Mucosa of descending colon (tissue), 3 donors: ENCODE measurements around the gene MTA1. TPM values are rescaled to one million over a fixed set of nuclear protein-coding genes. Genes with fewer than 3 reads are reported as not detected.

Experiments used
- ATAC-seq: fragments of 200-7000 bp; cut with Tn5 transposase; one replicate; pipeline ENCODE4 v1.9.1; 2020; ENCODE audit warnings: mild to moderate bottlenecking, moderate library complexity
- DNase-seq, 3 donors: peaks; one replicate each; pipeline ENCODE4 v3.0.0-alpha.2; 2020
- H3K36me3 ChIP-seq: fragments of 200-600 bp; one replicate; pipeline ENCODE4 v1.8.0; 2021; ENCODE audit warnings: low read depth, mild to moderate bottlenecking
- H3K4me1 ChIP-seq: fragments of 200-600 bp; one replicate; pipeline ENCODE4 v1.8.0; 2021; ENCODE audit warnings: low read depth, mild to moderate bottlenecking
- H3K4me3 ChIP-seq: fragments of 200-600 bp; one replicate; pipeline ENCODE4 v1.8.0; 2021; ENCODE audit warnings: mild to moderate bottlenecking
- H3K9me3 ChIP-seq: fragments of 200-600 bp; one replicate; pipeline ENCODE4 v1.8.0; 2021; ENCODE audit warnings: mild to moderate bottlenecking
- intact Hi-C, 2 donors: fragments of 100-400 bp; cut with DNase I in 1 of 2; cut with micrococcal nuclease in 1 of 2; formaldehyde crosslinking; loops; one replicate each; pipeline versions ENCODE4 v1.11.0 to v1.11.1; 2022; cut with DNase I, micrococcal nuclease
- long read RNA-seq, 2 donors: library from polyadenylated mRNA; unstranded; transcript quantifications; one replicate each; pipeline ENCODE4 v2.0.0, GENCODE V29; 2019 to 2021
- total RNA-seq, 3 donors: library from RNA; stranded (reverse); fragmentation: NEBNext Ultra II Directional in 2 of 3; extraction: Animal tissue kit (Norgen Biotek cat#: 25700) in 2 of 3; gene quantifications; one replicate each; pipeline versions ENCODE4 v1.2.1 to v1.2.4, GENCODE V29; 2021 to 2023
- TF ChIP-seq, protein P1 (sequence below): fragments of 200-600 bp; IDR thresholded peaks from one replicate; pipeline ENCODE4 v1.8.0; 2022; ENCODE audit warnings: antibody characterized with exemption, mild to moderate bottlenecking
- donor health status: DM: no; HTN: no; CAD: no; lungs with moderate emphysema.
- donor health status: DM: no; HTN: no; CAD: no.
- donor health status: DM: no; HTN: yes; CAD: no.

The MTA1 gene
- 100 to 1,000 TPM in 1 of 3 donors, 10 to 100 TPM in 2; 76.4 to 105 (median 79.7) TPM for total RNA-seq
- long read RNA-seq, donor 1, transcript MTA1-212 (2 exons, 700 nt): minor isoform, 9 of 55 reads
- long read RNA-seq, donor 1, transcript MTA1-201 (21 exons, 2,876 nt): major isoform, 13 of 55 reads
- long read RNA-seq, donor 1, partial matches to known transcripts: 12 of 55 reads
- long read RNA-seq, donor 1, other reads (novel, unspliced or antisense): 14 of 55 reads
- long read RNA-seq, donor 2, partial matches to known transcripts: 1 of 3 reads
- long read RNA-seq, donor 2, other reads (novel, unspliced or antisense): 0 of 3 reads

DNA sequence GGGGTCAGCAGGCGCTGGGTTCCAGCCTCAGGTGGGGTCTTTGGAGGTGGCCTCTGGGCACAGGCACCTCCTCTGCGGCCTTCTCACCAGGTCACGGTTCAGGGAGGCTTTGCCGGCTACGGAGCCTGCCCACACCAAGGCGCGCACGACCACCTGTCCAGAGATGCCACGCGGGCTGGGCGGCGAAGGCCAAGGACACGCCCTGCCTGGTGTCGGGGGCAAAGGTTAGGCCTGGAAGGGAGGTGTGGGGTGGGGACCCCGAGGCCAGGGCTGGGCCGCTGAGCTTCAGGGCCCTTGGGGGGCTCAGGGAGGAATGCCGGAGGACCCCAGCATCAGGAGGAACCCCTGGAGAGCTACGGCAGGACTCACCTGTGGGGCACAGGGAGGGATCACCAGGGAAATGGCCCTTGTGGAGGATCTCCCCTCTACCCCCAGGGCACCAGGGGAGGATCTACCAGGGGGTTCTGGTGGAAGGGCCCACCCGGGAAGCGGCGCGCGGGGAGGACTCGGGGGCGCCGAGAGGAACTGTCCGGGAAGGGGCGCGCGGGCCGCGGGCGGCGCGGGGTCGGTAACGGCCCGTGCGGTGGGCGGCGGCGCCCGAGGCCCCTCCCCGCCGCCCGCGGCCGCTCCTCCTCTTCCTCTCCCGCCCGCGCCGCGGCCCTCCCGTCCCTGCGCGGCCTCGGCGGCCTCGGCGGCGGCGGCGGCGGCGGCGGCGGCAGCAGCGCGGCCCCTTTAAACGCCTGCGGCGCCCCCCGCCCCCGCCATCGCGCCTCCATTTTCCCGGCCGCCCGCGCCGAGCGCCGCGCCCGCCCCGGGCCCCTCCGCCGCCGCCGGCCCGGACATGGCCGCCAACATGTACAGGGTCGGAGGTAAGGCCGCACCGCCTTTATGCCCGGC is at the start of gene MTA1:
Gene MTA1 (plus strand): TSS at position 633 of the 897 bp plus-strand sequence. CDS start 209 bp downstream, at position 842.
- peak within 1 kb of the TSS; percentile 30 for H3K4me3 ChIP-seq
- intact Hi-C loops: no loop called here
- peaks cover 19% of the 10 kb centered on the region for H3K4me1 ChIP-seq
- no peaks in the 10 kb centered on the region for H3K9me3 ChIP-seq
- DNase-seq (peak; percentile 54 to 73 (median 72)), ATAC-seq (peak; percentile 73)
- H3K36me3 ChIP-seq: no peaks in the 10 kb centered on the region
- TF ChIP-seq, protein P1, sequence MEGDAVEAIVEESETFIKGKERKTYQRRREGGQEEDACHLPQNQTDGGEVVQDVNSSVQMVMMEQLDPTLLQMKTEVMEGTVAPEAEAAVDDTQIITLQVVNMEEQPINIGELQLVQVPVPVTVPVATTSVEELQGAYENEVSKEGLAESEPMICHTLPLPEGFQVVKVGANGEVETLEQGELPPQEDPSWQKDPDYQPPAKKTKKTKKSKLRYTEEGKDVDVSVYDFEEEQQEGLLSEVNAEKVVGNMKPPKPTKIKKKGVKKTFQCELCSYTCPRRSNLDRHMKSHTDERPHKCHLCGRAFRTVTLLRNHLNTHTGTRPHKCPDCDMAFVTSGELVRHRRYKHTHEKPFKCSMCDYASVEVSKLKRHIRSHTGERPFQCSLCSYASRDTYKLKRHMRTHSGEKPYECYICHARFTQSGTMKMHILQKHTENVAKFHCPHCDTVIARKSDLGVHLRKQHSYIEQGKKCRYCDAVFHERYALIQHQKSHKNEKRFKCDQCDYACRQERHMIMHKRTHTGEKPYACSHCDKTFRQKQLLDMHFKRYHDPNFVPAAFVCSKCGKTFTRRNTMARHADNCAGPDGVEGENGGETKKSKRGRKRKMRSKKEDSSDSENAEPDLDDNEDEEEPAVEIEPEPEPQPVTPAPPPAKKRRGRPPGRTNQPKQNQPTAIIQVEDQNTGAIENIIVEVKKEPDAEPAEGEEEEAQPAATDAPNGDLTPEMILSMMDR: no peak

DNA sequence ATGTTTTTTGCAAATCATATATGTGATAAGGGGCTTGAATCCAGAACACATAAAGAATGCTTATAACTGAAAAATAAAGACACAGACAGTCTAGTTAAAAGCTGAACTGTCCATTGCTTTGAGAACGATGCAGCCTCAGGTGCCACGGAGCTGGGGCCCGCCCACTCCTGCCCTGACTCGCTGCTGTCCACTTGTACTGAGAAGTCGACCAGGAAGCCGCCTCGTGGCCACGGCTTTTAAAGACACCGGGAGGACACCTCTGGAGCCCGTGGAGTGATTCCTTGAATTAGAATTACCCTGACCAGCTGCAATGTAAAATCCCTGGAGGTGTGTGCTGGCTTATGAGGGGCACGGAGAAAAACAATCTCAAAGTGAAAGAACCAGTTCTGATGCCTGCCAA is 45.2 kb upstream of the MTA1 start:
- no peak for ATAC-seq
- Histone ChIP-seq H3K36me3 (no peaks in the 10 kb centered on the region), H3K4me1 (no peaks in the 10 kb centered on the region), H3K9me3 (no peaks in the 10 kb centered on the region), H3K4me3 (no peak overlapping the region)
- DNase-seq: no peak
- TF ChIP-seq, protein P1: no peak
- intact Hi-C loops: no loop called here

DNA sequence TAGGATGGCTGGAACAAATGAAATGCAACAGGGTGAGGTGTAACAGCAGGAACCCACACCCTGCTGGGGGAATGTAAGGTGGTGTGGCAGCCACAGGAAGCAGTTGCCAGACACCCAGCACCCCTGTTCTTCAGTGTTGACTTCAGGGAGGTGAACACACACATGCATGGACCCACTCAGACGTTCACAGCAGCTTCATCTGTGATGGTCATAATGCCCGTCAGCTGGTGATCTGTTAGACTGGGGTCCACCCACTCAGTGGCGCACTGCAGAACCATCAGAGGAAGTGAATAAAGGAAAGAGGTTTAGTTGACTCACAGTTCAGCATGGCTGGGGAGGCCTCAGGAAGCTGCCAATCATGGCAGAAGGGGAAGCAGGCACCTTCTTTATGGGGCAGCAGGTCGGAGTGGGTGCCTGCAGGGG is 44.0 kb upstream of the MTA1 start:
- Histone ChIP-seq H3K4me3 (no peak overlapping the region), H3K9me3 (no peaks in the 10 kb centered on the region), H3K36me3 (no peaks in the 10 kb centered on the region), H3K4me1 (no peaks in the 10 kb centered on the region)
- ATAC-seq: no peak
- DNase-seq: no peak
- intact Hi-C loops: no loop called here
- TF ChIP-seq, protein P1: no peak

DNA sequence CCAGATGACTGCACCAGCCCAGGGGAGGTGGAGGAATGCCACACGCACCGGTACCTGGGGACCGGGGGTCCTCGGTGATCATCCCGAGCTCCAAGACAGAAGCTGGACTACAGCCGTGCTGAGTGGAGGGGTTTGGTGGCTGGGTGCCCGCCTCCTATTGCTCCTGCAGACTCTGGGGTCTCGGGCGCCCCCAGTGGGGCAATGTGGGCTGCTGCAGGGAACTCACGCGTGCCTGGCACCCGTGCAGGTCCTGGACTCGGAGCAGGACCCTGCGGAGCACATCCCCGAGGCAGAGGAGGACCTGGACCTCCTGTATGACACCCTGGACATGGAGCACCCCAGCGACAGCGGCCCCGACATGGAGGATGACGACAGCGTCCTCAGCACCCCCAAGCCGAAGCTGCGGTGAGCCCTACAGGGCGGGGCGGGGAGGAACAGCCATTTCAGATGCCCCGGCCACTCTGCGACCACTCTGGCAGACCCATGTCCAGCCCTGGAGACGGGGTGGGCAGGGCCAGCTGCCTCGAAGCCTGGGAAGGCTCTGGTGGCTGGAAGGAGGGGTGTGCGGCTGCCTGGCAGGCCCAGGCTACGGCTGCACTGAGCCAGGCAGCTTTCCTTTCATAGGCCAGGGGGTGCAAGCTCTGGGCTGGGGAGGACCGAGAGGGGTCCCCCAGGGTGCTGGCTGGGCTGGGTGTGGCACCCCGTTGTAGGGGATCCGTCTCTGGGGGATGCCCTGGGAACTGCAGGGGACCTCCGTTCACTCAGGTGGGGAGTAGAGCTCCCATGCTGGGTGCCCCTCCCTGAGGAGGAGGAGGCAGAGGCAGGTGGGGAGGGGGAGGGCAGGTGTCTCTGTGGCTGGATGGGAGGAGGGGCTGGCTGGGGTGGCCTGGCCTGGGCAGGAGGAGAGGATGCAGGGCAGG is 42.8 kb upstream of the MTA1 start:
- TF ChIP-seq, protein P1: no peak
- Histone ChIP-seq H3K4me1 (no peaks in the 10 kb centered on the region), H3K9me3 (no peaks in the 10 kb centered on the region), H3K4me3 (no peak overlapping the region), H3K36me3 (no peaks in the 10 kb centered on the region)
- DNase-seq (no peak), ATAC-seq (no peak)
- intact Hi-C loops: no loop called here

DNA sequence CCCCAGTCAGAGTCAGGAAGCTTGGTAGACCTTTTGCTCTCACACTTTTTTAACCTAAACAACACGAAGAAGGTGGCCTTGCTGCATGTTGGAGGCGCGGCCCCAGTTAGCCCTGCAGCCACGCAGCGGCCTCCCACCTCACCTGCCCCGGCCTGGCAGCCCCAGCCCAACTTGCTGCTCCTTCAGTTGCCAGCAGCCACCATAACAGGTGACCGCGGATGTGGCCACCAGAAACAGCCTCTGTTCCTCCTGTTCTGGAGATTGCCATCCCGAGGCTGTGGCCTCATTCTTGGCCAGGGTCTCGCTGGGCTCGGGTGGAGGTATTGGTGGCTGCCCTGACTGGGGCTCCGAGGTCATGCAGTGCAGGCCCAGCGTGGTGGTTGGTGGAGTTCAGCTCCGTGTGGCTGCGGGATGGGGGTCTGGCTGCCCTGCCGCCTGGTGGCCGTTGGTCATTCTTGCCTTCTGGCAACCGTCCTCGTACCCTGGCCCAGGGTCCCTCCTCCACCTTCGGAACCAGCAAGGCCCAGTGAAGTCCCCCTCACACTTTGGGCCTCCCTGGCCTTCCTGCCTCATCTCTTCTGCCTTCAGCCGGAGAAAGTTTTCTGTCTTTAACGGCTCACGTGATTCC is 42.0 kb upstream of the MTA1 start:
- Histone ChIP-seq H3K4me1 (no peaks in the 10 kb centered on the region), H3K9me3 (no peaks in the 10 kb centered on the region), H3K36me3 (no peaks in the 10 kb centered on the region), H3K4me3 (no peak overlapping the region)
- ATAC-seq: no peak
- TF ChIP-seq, protein P1: no peak
- DNase-seq: no peak
- intact Hi-C loops: no loop called here
